Activated naive CD8-positive, alpha-beta T cell treated with anti-CD3 and anti-CD28 coated beads, Interleukin-2, amount 50 U/mL, for 16 hours (primary cell): ENCODE results near the gene TTF2.

Source experiments
- DNase-seq: peaks from one replicate; pipeline ENCODE4 v3.0.0-alpha.2; 2020; ENCODE audit warnings: low read depth, low spot score

TTF2 gene

DNA sequence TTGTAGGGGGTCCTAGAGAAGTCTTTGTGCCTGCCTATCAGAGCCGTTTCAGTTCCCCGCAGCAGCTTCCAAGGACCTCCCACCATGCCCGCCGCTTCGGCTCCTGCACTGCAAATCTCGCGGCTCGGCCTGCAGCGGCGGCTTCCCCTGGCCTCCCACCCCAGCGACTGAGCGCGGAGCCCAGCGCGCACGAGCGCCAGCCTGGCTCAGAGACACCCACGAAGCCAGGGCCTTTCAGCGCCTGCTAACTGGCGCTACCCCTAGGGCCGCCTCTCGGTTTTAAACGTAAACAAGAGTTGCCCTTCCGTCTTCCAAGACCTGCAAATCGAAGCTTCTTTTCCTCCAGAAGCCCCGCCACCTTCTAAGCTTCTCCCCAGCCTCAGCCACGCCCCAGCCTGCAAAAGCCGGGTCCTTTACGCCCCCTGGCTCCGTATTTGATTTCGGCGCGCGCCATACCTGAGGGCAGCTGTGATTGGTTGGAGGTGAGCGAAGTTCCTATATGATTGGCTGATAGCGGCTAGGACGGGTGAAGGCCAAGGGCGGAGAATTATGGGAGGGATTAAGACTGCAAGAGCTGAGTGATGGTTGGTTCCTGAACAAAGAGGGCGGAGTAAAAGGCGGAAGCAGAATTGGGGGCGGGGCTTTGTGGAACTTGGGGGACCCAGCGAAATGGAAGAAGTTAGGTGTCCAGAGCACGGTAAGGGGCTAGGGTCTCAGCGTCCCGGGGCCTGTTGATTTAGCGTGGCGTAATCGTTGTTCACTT, at the start of gene TTF2:
Gene TTF2, plus strand, starts transcription at position 649 of the 763 bp plus-strand sequence. Its CDS starts 21 bp downstream, at position 670.
- DNase-seq = peak; percentile 89

DNA sequence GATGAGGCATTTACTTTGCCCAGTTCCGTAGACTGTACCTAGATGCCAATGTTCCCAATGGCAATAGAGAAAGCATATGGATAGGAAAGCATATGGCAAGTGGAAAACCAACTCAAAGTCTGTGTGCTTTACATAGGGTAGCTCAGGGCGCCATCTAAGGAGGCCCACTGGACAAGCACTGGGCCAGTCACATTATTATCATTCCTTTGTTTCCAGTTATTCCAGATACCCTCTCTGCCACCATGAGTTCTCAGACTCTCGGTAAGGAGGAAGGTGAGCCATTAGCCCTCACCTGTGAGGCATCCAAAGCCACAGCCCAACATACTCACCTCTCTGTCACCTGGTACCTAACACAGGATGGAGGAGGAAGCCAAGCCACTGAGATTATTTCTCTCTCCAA, 48.8 kb upstream of the TTF2 start:
- DNase-seq = no peak

DNA sequence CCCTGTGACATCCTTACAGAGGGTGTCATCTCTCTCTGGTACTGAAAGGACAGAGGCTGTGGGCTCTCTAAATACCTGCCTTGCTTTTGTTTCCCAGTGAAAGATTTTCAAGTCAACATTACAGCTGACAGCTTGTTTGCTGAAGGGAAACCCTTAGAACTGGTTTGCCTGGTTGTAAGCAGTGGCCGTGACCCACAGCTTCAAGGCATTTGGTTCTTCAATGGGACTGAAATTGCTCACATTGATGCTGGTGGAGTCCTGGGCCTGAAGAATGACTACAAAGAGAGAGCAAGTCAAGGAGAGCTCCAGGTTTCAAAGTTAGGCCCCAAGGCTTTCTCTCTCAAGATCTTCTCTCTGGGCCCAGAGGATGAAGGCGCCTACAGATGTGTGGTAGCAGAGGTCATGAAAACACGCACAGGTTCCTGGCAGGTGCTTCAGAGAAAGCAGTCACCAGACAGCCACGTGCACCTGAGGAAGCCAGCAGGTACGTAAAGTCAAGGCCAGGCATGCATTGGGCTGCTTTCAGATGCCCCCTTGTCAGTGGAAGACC, 46.7 kb upstream of the TTF2 start:
- DNase-seq = no peak

DNA sequence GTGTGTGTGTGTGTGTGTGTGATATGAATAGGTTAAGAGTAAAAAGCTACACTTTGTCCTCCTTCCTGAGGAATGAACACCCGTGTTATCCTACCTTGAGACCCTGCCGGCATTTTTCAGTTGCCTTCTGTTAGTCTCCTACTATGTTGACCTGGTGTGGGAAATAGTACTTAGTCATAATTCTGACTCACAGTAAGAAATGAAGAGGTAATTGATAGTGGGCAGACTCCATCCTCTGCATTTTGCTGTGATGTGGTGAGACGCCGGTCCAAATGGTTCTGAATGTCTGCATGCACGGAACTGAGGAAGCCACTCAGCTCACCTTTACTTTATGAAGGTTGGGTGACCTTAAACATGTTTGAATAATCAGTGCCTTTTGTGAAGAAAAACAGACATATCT, 45.9 kb upstream of the TTF2 start:
- no peak for DNase-seq

DNA sequence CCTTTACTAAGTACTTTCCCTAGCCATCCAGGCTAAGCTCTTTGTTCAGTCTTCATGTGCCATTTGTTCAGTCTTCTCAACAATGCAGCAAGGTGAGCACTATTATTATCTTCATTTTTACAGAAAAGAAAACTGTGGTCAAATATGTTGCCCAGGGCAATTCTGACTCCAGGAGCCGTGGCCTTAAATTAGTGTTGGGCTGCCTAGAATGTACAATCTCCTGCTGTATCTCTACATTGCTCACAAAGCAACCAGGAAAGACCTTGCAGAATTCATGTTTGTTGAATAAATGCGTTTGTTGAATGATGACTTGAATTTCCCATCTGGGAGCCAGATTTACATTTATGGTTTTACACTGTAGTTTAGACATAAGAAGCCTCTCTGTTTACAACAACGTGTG, 44.4 kb upstream of the TTF2 start:
- DNase-seq = no peak

DNA sequence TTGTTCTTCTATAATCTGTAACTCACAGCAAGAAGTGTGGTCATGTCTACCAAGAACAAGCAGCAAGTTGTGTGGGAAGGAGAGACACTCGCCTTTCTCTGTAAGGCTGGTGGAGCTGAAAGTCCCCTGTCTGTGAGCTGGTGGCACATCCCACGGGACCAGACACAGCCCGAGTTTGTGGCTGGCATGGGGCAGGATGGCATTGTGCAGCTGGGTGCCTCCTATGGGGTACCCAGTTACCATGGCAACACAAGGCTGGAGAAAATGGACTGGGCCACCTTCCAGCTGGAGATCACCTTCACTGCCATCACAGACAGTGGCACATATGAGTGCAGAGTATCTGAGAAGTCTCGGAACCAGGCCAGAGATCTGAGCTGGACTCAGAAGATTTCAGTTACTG, 43.1 kb upstream of the TTF2 start:
- no peak for DNase-seq

DNA sequence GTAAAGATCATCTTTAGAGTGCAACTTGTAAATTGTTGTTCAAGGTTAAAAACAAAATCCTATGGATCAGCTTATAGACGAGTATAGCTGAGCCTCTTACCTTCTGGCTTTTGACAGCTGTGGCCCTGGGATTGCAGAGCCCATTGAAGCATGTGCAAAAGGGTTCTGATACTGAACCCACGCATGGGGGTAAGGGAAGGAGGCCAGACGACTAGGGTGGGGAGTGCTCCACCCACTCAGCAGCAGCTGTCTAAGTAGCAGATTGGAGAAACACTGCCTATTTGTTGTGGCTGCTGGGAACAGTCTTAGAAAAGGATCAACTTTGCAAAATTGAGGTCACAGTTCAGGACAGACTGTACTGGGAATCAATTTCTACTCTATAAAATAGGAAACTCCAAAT, 42.5 kb upstream of the TTF2 start:
- DNase-seq = no peak

DNA sequence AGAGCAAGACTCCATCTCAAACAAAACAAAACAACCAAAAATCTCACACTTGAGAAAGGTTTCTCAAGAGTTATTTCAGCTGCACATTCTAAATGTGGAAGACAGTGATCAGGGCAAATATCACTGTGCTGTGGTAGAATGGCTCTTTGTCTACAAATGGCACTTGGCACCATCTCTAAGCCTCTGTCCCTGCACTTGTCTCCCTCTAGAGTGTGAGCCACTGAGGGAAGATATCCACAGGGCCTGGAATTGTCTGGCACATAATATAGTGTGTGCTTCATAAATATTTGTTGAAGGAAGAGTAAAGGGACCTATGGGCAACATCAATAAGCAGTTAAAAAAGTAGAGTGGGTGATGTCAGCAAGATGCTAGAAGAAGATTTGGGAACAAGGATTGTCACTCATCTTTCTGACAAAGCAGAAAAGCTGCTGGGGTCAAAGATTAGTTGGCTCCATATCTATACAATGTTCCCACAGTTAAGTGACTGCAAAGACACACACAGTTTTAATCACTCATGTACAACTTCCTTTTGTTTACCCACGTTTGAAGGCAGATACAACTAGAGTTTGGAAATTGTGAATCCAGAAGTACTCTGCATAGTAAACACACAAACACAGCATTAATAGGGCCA, 39.5 kb upstream of the TTF2 start:
- DNase-seq = no peak

DNA sequence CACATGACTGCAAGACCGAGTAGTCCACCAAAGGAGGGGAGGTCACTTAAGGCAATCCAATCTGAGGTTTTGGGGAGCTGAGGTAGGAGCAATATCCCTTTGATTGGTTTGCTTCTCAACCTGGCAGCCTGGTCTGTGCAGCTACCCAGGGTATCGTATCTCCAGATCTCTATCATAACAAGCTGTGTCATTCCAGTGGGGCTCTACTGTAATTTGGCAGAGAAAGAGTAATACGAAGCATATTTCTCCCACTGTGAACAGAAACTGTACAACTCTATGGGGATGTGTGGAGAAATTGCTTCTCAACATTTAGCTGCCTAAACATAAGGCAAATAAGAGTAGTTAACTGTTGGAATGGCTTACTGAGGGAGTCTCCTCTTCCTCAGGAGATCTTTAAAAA, 38.0 kb upstream of the TTF2 start:
- DNase-seq = no peak

DNA sequence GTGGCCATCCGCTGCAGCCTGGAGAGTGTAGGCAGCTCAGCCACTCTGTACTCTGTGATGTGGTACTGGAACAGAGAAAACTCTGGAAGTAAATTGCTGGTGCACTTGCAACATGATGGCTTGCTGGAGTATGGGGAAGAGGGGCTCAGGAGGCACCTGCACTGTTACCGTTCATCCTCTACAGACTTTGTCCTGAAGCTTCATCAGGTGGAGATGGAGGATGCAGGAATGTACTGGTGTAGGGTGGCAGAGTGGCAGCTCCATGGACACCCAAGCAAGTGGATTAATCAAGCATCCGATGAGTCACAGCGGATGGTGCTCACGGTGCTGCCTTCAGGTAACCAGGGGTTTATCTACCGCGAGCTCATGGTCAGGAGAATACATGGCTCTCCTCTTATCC, 34.6 kb upstream of the TTF2 start:
- DNase-seq = no peak

DNA sequence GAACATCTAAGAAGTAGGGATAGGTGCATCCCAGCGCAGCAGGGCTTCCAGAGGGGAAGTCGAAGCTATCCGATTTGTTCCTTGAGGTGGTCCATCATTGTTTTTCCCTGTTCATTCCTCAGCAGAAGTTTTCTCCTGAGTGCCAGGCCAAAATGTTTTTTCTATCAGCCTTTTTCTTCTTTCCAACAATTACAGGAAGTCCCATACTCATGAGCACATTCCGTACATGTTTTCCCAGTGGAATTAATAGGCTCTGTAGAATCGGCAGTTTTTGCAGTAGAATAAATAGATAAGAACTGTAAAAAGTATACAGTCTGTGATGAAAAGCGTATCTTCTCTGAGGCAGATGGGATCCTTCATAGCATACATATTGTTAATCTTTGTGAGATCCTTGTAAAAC, 33.8 kb upstream of the TTF2 start:
- DNase-seq = no peak

DNA sequence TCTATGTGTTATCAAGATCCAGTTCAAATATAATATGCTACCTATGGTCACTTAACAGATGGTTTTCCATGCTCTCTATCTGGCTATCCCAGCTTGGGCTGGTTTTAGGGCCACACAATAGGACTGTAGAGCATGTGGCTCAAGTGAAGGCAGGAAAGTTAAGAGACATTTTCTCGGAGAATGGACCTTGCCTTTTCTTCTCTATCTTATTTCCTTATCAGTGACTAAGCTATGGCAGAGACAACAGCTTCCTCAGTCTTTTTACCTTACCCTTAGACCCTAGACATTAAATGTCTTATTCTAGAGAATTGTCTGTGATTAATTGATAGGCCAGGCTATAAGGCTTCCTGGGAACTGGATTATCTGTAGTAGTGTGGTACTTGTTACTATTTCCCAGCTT, 30.4 kb upstream of the TTF2 start:
- DNase-seq = no peak

DNA sequence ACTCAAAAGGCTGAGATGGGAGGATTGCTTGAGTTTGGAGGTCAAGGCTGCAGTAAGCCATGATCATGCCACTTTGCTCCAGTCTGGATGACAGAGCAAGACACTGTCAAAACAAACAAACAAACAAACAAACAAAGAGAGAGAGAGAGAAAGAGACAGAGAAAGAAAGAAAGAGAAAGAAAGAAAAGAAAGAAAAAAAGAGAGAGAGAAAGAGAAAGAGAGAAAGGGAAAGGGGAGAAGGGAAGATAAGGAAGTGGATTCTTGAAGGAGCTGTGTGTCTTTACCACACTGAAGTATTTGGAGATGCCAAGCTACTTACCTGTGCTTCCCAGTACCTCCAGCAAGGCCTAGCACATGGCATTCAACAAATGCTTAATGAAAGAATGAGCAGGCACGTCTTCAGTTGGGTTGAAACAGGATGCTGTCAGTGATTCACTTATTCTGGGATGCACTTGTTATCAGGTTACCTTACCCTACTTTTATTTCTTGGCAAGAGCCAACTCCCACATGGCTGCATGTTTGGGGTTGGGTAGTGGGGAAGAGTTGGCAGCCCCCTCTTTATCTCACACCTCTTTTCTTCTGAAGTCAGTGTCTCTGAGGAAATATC, 29.8 kb upstream of the TTF2 start:
- no peak for DNase-seq

DNA sequence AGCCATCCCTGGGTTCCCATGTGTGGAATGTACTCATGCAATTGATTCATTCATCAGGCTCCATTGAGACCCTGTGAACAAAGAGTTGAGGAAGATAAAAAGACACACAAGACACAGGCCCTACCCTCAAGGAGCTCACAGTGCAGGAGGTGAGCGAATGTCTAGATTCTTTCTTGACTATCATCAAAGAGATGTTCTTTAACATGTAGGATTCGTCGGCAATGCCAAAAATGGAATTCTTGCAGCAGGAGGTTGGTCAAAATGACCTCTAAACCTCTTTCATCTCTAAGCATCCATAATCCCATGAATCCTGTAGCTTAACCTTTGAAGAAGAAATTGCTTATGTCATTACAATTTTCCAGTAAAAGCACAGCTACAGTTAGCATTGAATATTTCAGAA, 27.9 kb upstream of the TTF2 start:
- no peak for DNase-seq

DNA sequence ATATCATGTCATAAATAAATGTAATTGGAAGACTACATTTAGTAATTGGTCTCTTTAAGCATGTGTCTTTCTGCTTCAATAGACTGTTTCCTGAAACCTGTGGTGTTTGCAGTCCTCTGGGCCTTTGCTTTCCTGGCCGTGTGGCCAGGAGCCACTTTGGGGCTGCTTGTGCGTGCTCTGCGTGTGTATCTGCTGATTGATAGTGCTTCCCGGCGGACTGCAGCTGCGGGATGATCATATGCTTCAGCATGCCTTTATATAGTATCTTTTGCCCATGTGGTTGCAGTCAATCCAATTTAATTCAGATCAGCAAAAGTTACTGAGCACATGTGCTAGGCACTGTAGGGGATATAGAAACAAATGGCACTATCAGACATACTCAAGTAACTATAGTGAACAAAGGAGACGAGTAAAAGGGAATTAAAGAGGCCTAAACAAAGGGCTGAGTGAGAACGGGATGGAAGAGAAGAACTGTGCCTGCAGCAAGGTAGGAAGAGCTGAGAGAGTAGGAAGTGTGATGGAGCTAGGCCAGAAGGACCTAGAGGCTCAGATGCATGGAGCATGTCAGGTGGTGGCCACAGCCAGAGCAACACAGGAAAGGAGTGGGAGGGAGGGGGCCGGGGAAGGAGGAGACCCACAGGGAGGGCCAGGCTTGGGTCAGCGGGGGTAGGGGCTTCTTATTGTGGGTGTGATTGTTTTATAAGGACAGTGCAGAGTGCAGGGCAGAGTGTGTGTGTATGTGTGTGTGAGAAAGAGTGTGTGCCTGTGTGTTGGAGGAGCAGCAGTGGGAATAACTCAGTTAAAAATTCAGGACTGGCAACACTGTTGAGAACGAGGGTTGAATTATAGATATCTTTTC, 27.2 kb upstream of the TTF2 start:
- no peak for DNase-seq

DNA sequence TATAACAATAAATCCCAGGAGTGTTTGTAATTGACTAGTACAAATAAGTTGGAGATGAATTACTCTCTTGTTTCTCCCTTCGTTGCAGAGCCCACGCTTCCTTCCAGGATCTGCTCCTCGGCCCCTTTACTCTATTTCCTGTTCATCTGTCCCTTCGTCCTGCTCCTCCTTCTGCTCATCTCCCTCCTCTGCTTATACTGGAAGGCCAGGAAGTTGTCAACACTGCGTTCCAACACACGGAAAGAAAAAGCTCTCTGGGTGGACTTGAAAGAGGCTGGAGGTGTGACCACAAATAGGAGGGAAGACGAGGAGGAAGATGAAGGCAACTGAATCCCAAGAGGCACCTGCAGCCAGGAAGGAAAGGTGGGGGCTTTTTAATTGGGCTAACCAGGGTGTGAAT, 26.4 kb upstream of the TTF2 start:
- DNase-seq = no peak

DNA sequence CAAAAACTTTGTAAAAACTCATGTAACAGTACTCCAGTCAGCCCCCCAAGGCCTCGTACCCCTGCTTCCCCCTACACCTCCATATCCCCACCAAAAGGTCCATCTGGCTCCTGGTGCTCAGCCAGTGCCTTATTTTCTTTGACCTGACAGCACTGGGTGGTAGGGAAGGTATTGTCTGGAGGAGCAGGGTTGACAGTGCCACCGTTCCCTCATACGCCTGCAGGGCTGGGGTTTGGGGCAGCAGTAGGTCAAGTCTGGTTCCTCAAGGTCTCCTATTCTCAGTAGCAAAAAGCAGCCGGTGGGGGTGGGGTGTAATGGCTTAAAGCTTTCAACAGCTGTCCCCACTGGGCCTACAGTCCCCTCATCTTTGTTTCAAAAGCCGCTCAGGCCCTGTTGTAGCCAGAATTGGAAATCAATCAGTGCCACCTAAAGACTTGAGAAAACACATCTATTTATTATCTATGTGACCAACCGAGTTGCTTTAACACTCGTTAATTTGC, 25.3 kb upstream of the TTF2 start:
- no peak for DNase-seq

DNA sequence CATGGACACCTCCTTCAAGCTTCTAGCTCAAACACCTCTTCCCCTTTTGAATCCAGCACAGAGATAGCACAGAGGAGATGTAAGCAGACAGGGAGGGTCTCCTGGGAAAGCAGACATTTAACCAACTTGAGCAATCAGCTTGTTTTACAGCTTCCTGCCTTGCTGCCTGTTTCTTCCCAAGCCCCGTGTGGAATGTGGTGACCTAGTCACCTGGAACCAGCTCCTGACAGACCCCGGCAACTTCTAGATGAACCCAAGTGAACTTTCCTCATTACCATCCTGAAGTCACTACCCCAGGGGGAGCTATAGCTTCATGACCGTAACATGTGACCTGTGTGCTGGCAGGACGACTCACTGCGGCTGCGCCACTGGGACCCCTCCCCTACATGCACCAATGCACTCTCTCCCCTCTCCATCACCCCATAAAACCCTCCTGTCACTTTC, 24.1 kb upstream of the TTF2 start:
- DNase-seq = no peak

DNA sequence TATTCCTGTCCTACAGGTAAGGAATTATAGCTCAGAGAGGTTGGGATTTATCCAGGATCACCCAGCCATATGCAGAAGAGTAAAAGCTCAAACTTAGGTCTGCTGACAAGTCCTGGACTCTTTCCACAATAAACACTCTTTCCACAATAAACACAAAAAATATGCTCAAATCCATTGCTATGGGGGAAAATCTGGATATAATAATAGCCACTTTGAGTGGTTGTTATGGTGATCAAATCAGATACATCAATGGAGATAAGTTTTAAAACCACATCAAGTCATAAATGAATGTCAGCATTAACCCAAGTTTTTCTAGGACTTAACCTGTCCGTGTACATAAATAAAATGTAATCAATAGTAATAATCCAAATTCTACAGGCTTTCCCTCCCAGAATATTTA, 22.3 kb upstream of the TTF2 start:
- no peak for DNase-seq

DNA sequence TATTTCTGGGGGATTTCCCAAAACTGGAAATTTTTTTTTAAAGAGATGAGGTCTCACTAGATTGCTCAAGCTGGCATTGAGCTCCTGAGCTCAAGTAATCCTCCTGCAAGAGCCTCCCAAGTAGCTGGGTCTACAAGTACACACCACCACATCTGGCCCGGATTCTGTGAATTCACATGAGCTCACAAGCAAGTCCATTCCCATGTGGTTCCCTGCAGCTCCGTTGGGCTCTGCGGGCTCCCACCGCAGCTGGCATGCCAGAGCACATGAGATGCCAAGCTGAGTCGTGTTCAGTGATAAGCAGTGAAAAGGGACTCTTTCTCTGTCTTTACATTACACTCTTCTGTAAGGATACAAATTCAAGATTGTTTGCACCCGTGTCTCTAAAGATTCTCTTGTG, 21.9 kb upstream of the TTF2 start:
- DNase-seq = no peak

DNA sequence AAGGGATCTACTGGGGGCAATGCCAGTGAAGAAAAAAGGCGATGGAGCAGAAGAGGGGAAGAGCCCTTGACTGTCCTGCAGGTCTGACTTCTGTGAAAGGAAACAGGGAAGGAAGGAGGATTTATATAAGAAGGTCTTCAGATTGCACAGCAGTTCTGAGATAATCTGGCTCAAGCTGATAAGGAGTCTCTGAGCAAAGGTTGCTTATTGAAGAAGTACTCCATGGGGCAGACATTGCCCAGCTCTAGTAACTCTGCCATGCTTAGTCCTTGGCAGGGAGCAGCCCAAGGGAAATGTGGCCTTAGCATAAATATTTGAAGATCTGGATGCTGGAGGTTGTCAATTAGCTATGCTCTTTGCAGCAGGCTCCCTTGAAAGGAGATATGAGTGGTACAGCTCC, 15.9 kb upstream of the TTF2 start:
- no peak for DNase-seq

DNA sequence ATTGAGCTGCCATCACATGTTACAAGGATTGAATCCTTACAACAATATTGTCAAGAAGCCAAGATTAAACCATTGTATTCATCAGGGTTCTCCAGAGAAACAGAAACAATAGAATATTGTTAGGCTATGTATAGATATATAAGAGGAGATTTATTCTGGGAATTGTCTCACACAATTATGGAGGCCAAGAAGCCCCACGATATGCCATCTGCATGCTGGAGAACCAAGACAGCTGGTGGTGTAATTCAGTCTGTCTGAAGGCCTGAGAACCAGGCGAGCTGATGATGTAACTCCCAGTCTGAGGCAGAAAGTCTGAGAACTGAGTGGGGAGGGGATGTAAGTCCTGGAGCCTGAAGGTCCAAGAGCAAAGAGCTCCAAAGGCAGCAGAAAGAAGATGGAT, 14.5 kb upstream of the TTF2 start:
- DNase-seq = no peak
